ENCODE measurements around the gene PTER.

The PTER gene

GRCh38 chr10:16481052-16481728, 44.4 kb downstream of the PTER start:
- TF ChIP-seq, protein P1, sequence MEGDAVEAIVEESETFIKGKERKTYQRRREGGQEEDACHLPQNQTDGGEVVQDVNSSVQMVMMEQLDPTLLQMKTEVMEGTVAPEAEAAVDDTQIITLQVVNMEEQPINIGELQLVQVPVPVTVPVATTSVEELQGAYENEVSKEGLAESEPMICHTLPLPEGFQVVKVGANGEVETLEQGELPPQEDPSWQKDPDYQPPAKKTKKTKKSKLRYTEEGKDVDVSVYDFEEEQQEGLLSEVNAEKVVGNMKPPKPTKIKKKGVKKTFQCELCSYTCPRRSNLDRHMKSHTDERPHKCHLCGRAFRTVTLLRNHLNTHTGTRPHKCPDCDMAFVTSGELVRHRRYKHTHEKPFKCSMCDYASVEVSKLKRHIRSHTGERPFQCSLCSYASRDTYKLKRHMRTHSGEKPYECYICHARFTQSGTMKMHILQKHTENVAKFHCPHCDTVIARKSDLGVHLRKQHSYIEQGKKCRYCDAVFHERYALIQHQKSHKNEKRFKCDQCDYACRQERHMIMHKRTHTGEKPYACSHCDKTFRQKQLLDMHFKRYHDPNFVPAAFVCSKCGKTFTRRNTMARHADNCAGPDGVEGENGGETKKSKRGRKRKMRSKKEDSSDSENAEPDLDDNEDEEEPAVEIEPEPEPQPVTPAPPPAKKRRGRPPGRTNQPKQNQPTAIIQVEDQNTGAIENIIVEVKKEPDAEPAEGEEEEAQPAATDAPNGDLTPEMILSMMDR (IDR thresholded peaks at IDR 0.05; ENCODE audit: low read depth, low read length): no peak
- no peak for DNase-seq (ENCODE audit: low read depth, low spot score)
- no peak overlapping the region for H3K4me3 ChIP-seq (ENCODE audit: low read depth, low read length)
- in situ Hi-C loops (cut with HindIII; ENCODE audit: low sequenced_read_pairs): no loop called here

GRCh38 chr10:16483241-16483917, 46.6 kb downstream of the PTER start:
- TF ChIP-seq, protein P1 (IDR thresholded peaks at IDR 0.05; ENCODE audit: low read depth, low read length): no peak
- no peak overlapping the region for H3K4me3 ChIP-seq (ENCODE audit: low read depth, low read length)
- in situ Hi-C loops (cut with HindIII; ENCODE audit: low sequenced_read_pairs): no loop called here
- no peak for DNase-seq (ENCODE audit: low read depth, low spot score)

DNA sequence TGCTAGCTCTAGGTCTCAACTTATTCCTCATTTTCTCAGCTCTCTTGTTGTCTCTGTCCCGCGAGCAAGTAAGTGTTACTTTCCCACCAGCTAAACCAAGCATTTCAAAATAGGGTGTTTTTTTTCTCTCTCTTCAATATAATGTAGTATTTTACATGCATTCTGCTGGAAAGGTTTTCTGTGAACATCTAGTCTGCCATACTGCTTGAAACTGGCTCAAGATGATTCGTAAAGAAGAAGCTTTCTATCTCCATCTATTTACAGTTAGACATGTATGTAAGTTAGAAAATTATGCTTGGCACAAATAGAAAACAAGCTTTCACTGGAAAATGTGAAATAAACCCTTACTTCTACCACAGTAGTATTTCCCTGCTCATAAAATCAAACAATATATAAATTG, 53.7 kb downstream of the PTER start:
- in situ Hi-C loops (cut with HindIII; ENCODE audit: low sequenced_read_pairs): no loop called here
- no peak for DNase-seq (ENCODE audit: low read depth, low spot score)
- H3K4me3 ChIP-seq (ENCODE audit: low read depth, low read length): no peak overlapping the region
- TF ChIP-seq, protein P1 (IDR thresholded peaks at IDR 0.05; ENCODE audit: low read depth, low read length): no peak

GRCh38 chr10:16491933-16492332, 55.1 kb downstream of the PTER start:
- H3K4me3 ChIP-seq (ENCODE audit: low read depth, low read length): no peak overlapping the region
- in situ Hi-C loops (cut with HindIII; ENCODE audit: low sequenced_read_pairs): no loop called here
- TF ChIP-seq, protein P1 (IDR thresholded peaks at IDR 0.05; ENCODE audit: low read depth, low read length): no peak
- DNase-seq (ENCODE audit: low read depth, low spot score): no peak

GRCh38 chr10:16493884-16494536, 57.2 kb downstream of the PTER start:
- no peak overlapping the region for H3K4me3 ChIP-seq (ENCODE audit: low read depth, low read length)
- in situ Hi-C loops (cut with HindIII; ENCODE audit: low sequenced_read_pairs): no loop called here
- TF ChIP-seq, protein P1 (IDR thresholded peaks at IDR 0.05; ENCODE audit: low read depth, low read length): no peak
- DNase-seq (ENCODE audit: low read depth, low spot score): no peak

DNA sequence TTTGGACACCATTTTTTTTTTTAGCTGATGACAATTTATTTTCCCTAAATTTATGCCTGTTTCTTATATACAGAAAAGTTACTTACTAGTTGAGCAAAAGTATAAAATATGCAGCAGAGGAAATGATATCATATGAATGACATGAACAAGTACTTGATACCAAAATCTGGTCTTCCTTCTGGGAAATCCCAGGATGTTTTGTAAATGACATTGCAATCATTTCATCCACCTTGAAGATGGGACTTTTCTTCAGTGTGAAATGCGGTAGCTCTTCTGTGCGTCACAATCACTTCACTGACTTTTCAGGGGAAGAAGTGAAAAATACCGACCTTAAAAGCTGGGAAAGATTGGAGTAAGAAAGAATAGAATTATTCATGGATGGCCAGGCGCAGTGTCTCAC, 61.1 kb downstream of the PTER start:
- in situ Hi-C loops (cut with HindIII; ENCODE audit: low sequenced_read_pairs): no loop called here
- TF ChIP-seq, protein P1 (IDR thresholded peaks at IDR 0.05; ENCODE audit: low read depth, low read length): no peak
- H3K4me3 ChIP-seq (ENCODE audit: low read depth, low read length): no peak overlapping the region
- DNase-seq (ENCODE audit: low read depth, low spot score): no peak
